Lower leg skin (tissue), 4 donors: Measurements from ENCODE around the gene MAGEA2B. TPM values are rescaled to one million over a fixed set of nuclear protein-coding genes. Genes with fewer than 3 reads are reported as not detected.
"Not testable (repeated sequence)": the region's sequence is repeated elsewhere in the genome, so short reads cannot be mapped to it uniquely, and the experiment has no call there.

ENCODE experiments used
- DNase-seq, 2 donors: peaks; one replicate each; pipeline ENCODE4 v3.0.0-alpha.2; 2019; ENCODE audit warnings: low spot score in 2 of 2
- H3K4me3 ChIP-seq: fragments of 200-600 bp; sonication (generic); 2 replicates; pipeline ENCODE4 v1.5.1; 2017; ENCODE audit warnings: mild to moderate bottlenecking, low read depth; ENCODE audit not compliant: poor library complexity, severe bottlenecking
- CTCF ChIP-seq, 3 donors: fragments of 450-650 bp; IDR thresholded peaks; one replicate each; pipeline ENCODE4 v1.5.1; 2016; ENCODE audit warnings: antibody characterized with exemption in 3 of 3, mild to moderate bottlenecking in 3 of 3, moderate library complexity in 2 of 3
- POLR2A ChIP-seq, 2 donors: fragments of 450-650 bp; IDR thresholded peaks; one replicate each; pipeline ENCODE4 v1.6.1; 2016 to 2017; ENCODE audit warnings: antibody characterized with exemption in 2 of 2, mild to moderate bottlenecking in 1 of 2, moderate library complexity in 1 of 2
- WGBS, 2 donors: methylation state at CpG; one replicate each; pipeline ENCODE4 v1.1.5; 2018; 5-methylcytosine and 5-hydroxymethylcytosine counted together
- intact Hi-C: fragments of 100-400 bp; cut with DNase I; formaldehyde crosslinking; loops from one replicate; pipeline ENCODE4 v1.15.0; 2023; ENCODE audit warnings: low total_unique reads
- total RNA-seq, 4 donors: library from RNA; depleted of rRNA; stranded (reverse); fragments of >200 nt; gene quantifications; one replicate each; pipeline ENCODE4 v1.1.0, GENCODE V29; 2016

The MAGEA2B gene
- not detected for total RNA-seq

GRCh38 chrX:152713815-152714787 is at the start of gene MAGEA2B:
Gene MAGEA2B, plus strand, starts transcription at chrX:152714628. Its CDS starts 2,479 bp downstream, at chrX:152717107.
- intact Hi-C loops, DNase-seq, H3K4me3 ChIP-seq: not testable (repeated sequence)
- WGBS, 2 donors = no CpG with 5 or more reads among the region's 35 CpGs

- intact Hi-C loops = no loop called here
- no peak for DNase-seq
- H3K4me3 ChIP-seq = no peak overlapping the region
- TF ChIP-seq CTCF (IDR thresholded peaks at IDR 0.05) (no peak), POLR2A (IDR thresholded peaks at IDR 0.05) (no peak)
- 63 to 73% methylated on average over 2 of the region's 2 CpGs for WGBS, 2 donors
Observed at GRCh38 chrX:152674135-152674534, 40.3 kb upstream of the MAGEA2B start.

GRCh38 chrX:152674652-152675051 is 39.8 kb upstream of the MAGEA2B start:
- DNase-seq, H3K4me3 ChIP-seq, intact Hi-C loops: not testable (repeated sequence)
- WGBS, 2 donors = 92% methylated on average over 3 of the region's 3 CpGs

- WGBS, 2 donors = no CpG with 5 or more reads among the region's 3 CpGs
- intact Hi-C loops, DNase-seq: not testable (repeated sequence)
Observed at GRCh38 chrX:152681012-152681411, 33.4 kb upstream of the MAGEA2B start.

GRCh38 chrX:152697952-152698931 is 16.2 kb upstream of the MAGEA2B start, which contains the start of gene MAGEA3:
Gene MAGEA3, plus strand, starts transcription at chrX:152698794. Its CDS starts 2,039 bp downstream, at chrX:152700833.
- H3K4me3 ChIP-seq, intact Hi-C loops, DNase-seq: not testable (repeated sequence)
- WGBS, 2 donors = no CpG with 5 or more reads among the region's 34 CpGs

More at GRCh38 chrX:152681012-152681411, 33.4 kb upstream of the MAGEA2B start:
- not testable (repeated sequence) for H3K4me3 ChIP-seq

- peak in 1 of 2 donors; percentile 56 for DNase-seq
- WGBS, 2 donors = 87 to 94% methylated on average over 3 to 4 of the region's 5 CpGs
- intact Hi-C loops, H3K4me3 ChIP-seq: not testable (repeated sequence)
Observed at GRCh38 chrX:152700390-152700789, 14.0 kb upstream of the MAGEA2B start.

- intact Hi-C loops, DNase-seq, H3K4me3 ChIP-seq: not testable (repeated sequence)
- 85 to 86% methylated on average over 2 to 4 of the region's 7 CpGs for WGBS, 2 donors
Observed at GRCh38 chrX:152706500-152706899, 7.9 kb upstream of the MAGEA2B start.

GRCh38 chrX:152709173-152709572 is 5.3 kb upstream of the MAGEA2B start, which contains the start of gene CSAG2:
Gene CSAG2, minus strand, starts transcription at chrX:152709273. Its CDS starts 161 bp downstream, at chrX:152709112.
- H3K4me3 ChIP-seq, intact Hi-C loops, DNase-seq: not testable (repeated sequence)
- WGBS, 2 donors = no CpG with 5 or more reads among the region's 2 CpGs

- intact Hi-C loops, H3K4me3 ChIP-seq, DNase-seq: not testable (repeated sequence)
- no CpG with 5 or more reads among the region's 5 CpGs for WGBS, 2 donors
Observed at GRCh38 chrX:152713195-152713594, 1.2 kb upstream of the MAGEA2B start.
